Upper lobe of left lung (tissue), 6 donors: Measurements from ENCODE around the gene C1D. TPM values are rescaled to one million over a fixed set of nuclear protein-coding genes. Genes with fewer than 3 reads are reported as not detected.

Experiments
- ATAC-seq, 2 donors: fragments of 200-7000 bp; cut with Tn5 transposase; one replicate each; pipeline ENCODE4 v1.9.1; 2022; ENCODE audit warnings: mild to moderate bottlenecking in 2 of 2, moderate library complexity in 2 of 2; ENCODE audit not compliant: low FRiP score in 2 of 2
- DNase-seq, 2 donors: peaks; one replicate each; pipeline ENCODE4 v3.0.0-alpha.2; 2019 to 2020
- H3K27ac ChIP-seq, 4 donors: fragments of 200-600 bp; sonication (generic); one replicate each; pipeline ENCODE4 v1.5.1; 2016 to 2019
- H3K27me3 ChIP-seq, 4 donors: fragments of 200-600 bp; sonication (generic); one replicate each; pipeline ENCODE4 v1.5.1; 2017 to 2019
- H3K36me3 ChIP-seq, 4 donors: fragments of 200-600 bp; sonication (generic); one replicate each; pipeline ENCODE4 v1.5.1; 2016 to 2019
- H3K4me1 ChIP-seq, 4 donors: fragments of 200-600 bp; sonication (generic); one replicate each; pipeline ENCODE4 v1.5.1; 2018 to 2019
- H3K4me3 ChIP-seq, 4 donors: fragments of 200-600 bp; sonication (generic); one replicate each; pipeline ENCODE4 v1.5.1; 2017 to 2019; ENCODE audit warnings: mild to moderate bottlenecking in 2 of 4, moderate library complexity in 1 of 4
- H3K9me3 ChIP-seq, 4 donors: fragments of 200-600 bp; sonication (generic); one replicate each; pipeline ENCODE4 v1.5.1; 2018 to 2019
- EP300 ChIP-seq, 4 donors: sonication (generic); formaldehyde crosslinking; IDR thresholded peaks; one replicate each; pipeline ENCODE4 v1.5.1; 2017; ENCODE audit warnings: antibody characterized with exemption in 4 of 4, control low read depth in 2 of 4
- POLR2A ChIP-seq, 4 donors: fragments of 450-650 bp; IDR thresholded peaks; one replicate each; pipeline ENCODE4 v1.5.1; 2016 to 2017; ENCODE audit warnings: antibody characterized with exemption in 4 of 4, mild to moderate bottlenecking in 2 of 4
- POLR2AphosphoS5 ChIP-seq, 2 donors: sonication (generic); formaldehyde crosslinking; IDR thresholded peaks; one replicate each; pipeline ENCODE4 v1.5.1; 2017; ENCODE audit warnings: antibody characterized with exemption in 2 of 2
- WGBS, 2 donors: methylation state at CpG; one replicate each; pipeline ENCODE4 v1.1.5; 2017 to 2018; 5-methylcytosine and 5-hydroxymethylcytosine counted together
- total RNA-seq, 6 donors: library from RNA; depleted of rRNA in 4 of 6; stranded (reverse); fragments of >200 nt in 4 of 6; gene quantifications; one replicate each; pipeline versions ENCODE4 v1.1.0 to v1.2.1, GENCODE V29; 2016 to 2021
- TF ChIP-seq, protein P1 (sequence below), 6 experiments: fragments of 450-650 bp in 4 of 6; fragments of 200-600 bp in 2 of 6; sonication (generic) in 2 of 6; IDR thresholded peaks; one replicate each; pipeline ENCODE4 v1.5.1; 2016 to 2019; ENCODE audit warnings: antibody characterized with exemption in 6 of 6
- donor health status: DM: no; HTN: no; CAD: no; lungs with moderate emphysema.
- donor health status: DM: no; HTN: yes; CAD: no; lungs with severe emphysema.

The C1D gene
- total RNA-seq, 6 donors from 2014 or later: 3.3 to 59.5 (median 22.0) TPM

DNA sequence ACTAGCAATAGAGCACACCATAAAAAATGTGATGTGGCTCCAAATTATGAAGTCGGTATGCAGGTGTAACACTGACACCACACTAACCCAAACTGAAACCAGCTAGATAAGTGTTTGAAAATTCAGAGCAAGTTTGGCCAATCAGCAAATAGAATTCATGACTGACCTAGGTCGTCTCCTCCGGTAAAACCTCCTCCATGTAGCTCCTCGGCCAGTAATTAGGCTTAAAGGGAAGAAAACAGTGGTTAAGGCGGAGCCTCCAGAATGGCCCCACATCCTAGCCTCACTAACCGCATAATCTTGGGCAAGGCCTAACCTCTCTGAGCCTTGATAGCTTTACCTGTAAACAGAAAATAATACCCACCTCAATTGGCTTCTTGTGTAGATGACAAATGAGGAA is 30.1 kb downstream of the C1D start:
- DNase-seq (no peak), ATAC-seq (no peak)
- H3K4me1 ChIP-seq: peaks cover 0 to 3% (median 0%) of the 10 kb centered on the region in 4 donors
- no peak overlapping the region for H3K27ac ChIP-seq
- no peaks in the 10 kb centered on the region for H3K27me3 ChIP-seq
- no peaks in the 10 kb centered on the region for H3K36me3 ChIP-seq
- H3K4me3 ChIP-seq: no peak overlapping the region
- no peaks in the 10 kb centered on the region for H3K9me3 ChIP-seq
- TF ChIP-seq POLR2A (IDR thresholded peaks at IDR 0.05): no peak
- WGBS, 2 donors: 72 to 77% methylated on average over 6 of the region's 6 CpGs

DNA sequence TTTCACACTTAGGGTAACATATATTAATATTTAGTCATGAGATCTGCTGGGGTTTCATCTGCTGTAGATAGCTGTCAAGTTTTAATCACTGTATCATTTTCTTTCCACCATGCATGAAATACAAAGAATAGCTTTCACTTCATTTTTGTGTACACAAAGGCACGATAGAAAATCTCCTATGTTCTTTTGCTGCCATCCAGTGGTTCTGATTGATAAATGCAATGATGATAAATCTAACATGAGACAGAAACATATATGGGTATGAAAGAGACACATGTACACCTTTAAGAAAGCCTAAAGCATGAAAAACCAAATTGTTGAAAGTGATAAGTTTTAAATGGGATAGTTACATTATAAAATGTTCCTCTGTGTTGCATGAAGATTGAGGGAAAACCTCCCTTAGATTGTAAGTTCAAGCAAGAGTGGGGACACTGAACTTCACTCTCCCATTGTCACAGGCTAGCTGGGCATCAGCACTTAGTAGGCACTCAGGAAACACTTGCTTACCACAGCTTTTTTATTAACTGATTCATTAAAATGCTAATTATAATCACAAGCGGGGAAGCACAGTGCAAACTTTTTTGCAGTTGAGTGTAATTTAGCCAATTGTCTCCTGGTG is 31.2 kb downstream of the C1D start:
- no peaks in the 10 kb centered on the region for H3K9me3 ChIP-seq
- H3K36me3 ChIP-seq: no peaks in the 10 kb centered on the region
- H3K4me3 ChIP-seq: no peak overlapping the region
- no peaks in the 10 kb centered on the region for H3K27me3 ChIP-seq
- no peak overlapping the region for H3K27ac ChIP-seq
- DNase-seq: no peak
- WGBS, 2 donors: 40 to 48% methylated on average over 2 of the region's 2 CpGs
- TF ChIP-seq POLR2AphosphoS5 (IDR thresholded peaks at IDR 0.05) (no peak), EP300 (IDR thresholded peaks at IDR 0.05) (no peak), POLR2A (IDR thresholded peaks at IDR 0.05) (no peak)
- TF ChIP-seq, protein P1, sequence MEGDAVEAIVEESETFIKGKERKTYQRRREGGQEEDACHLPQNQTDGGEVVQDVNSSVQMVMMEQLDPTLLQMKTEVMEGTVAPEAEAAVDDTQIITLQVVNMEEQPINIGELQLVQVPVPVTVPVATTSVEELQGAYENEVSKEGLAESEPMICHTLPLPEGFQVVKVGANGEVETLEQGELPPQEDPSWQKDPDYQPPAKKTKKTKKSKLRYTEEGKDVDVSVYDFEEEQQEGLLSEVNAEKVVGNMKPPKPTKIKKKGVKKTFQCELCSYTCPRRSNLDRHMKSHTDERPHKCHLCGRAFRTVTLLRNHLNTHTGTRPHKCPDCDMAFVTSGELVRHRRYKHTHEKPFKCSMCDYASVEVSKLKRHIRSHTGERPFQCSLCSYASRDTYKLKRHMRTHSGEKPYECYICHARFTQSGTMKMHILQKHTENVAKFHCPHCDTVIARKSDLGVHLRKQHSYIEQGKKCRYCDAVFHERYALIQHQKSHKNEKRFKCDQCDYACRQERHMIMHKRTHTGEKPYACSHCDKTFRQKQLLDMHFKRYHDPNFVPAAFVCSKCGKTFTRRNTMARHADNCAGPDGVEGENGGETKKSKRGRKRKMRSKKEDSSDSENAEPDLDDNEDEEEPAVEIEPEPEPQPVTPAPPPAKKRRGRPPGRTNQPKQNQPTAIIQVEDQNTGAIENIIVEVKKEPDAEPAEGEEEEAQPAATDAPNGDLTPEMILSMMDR (IDR thresholded peaks at IDR 0.05): peak; percentile 23 to 70 (median 59)
- H3K4me1 ChIP-seq: peaks cover 0 to 3% (median 0%) of the 10 kb centered on the region in 4 donors
- ATAC-seq: peak in 1 of 2 donors; percentile 56

DNA sequence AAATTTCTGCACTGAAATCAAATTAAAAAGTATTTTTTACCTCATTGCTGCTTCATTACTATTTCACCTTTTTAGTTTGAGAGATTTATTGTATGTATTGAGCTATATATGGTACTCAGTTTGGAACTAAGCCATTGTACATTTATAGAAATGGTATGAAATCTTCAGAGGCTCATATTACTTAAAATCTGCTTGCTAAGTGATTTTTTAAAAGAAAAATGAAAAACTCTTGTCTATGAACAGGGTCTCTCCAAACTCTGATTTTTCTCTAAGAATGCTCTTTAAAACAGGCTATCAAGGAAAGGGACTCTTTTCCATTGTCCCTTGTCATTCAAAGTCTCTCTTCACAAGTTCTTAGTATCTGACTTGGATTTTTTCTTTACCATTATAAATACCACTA is 31.8 kb downstream of the C1D start:
- no peak for ATAC-seq
- H3K4me3 ChIP-seq: no peak overlapping the region
- no peak overlapping the region for H3K27ac ChIP-seq
- H3K36me3 ChIP-seq: no peaks in the 10 kb centered on the region
- TF ChIP-seq, protein P1 (IDR thresholded peaks at IDR 0.05): no peak
- no peak for TF ChIP-seq POLR2A (IDR thresholded peaks at IDR 0.05)
- peaks cover 0 to 3% (median 0%) of the 10 kb centered on the region in 4 donors for H3K4me1 ChIP-seq
- no peaks in the 10 kb centered on the region for H3K27me3 ChIP-seq
- DNase-seq: no peak
- H3K9me3 ChIP-seq: no peaks in the 10 kb centered on the region

DNA sequence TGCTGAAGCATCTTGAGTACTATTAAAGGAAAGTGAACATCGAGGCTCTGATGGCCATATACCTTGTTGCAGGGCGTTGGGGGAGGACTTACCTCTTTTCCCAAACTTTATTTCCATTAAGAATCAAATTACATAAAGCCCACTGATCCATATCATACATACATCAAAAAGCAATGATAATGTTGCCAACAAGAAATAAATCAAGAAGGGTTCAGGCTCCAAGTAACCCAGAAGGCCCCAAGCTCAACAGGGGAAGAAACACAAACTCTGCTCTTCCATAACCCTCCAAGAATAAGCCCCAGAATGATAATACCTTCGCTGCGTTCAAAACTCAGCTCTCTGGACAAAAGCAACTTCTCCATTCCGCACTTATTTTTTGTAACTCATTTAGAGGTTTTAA is 32.3 kb downstream of the C1D start:
- H3K4me3 ChIP-seq: no peak overlapping the region
- no peak for DNase-seq
- H3K27ac ChIP-seq: no peak overlapping the region
- peaks cover 0 to 3% (median 0%) of the 10 kb centered on the region in 4 donors for H3K4me1 ChIP-seq
- H3K36me3 ChIP-seq: no peaks in the 10 kb centered on the region
- no peak for TF ChIP-seq POLR2A (IDR thresholded peaks at IDR 0.05)
- H3K27me3 ChIP-seq: no peaks in the 10 kb centered on the region
- H3K9me3 ChIP-seq: no peaks in the 10 kb centered on the region
- ATAC-seq: no peak
- 89 to 91% methylated on average over 5 of the region's 5 CpGs for WGBS, 2 donors

DNA sequence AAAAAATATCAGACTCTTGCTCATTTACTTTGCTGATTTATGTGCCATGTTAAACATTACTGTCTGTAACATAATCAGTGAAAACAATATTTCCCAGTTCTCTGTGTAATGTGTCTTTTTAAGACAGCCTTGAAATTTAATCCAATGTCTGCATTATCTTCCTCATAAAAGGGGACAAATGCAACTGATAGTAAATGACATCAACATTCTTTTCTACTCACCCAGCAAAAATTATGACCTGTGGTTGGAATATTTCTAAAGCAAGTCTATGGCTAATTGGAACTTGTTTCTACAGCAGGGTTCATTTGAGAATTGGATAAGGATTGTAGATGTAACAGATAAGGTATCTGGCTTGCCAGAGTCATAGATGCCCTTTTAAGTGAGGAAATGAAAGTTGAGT is 34.8 kb downstream of the C1D start:
- Histone ChIP-seq H3K27ac (no peak overlapping the region), H3K4me3 (no peak overlapping the region), H3K9me3 (no peaks in the 10 kb centered on the region), H3K36me3 (no peaks in the 10 kb centered on the region), H3K4me1 (peaks cover 0 to 3% (median 0%) of the 10 kb centered on the region in 4 donors), H3K27me3 (no peaks in the 10 kb centered on the region)
- no peak for ATAC-seq
- TF ChIP-seq POLR2AphosphoS5 (IDR thresholded peaks at IDR 0.05) (no peak), EP300 (IDR thresholded peaks at IDR 0.05) (no peak), POLR2A (IDR thresholded peaks at IDR 0.05) (no peak)
- TF ChIP-seq, protein P1 (IDR thresholded peaks at IDR 0.05): no peak
- no peak for DNase-seq

DNA sequence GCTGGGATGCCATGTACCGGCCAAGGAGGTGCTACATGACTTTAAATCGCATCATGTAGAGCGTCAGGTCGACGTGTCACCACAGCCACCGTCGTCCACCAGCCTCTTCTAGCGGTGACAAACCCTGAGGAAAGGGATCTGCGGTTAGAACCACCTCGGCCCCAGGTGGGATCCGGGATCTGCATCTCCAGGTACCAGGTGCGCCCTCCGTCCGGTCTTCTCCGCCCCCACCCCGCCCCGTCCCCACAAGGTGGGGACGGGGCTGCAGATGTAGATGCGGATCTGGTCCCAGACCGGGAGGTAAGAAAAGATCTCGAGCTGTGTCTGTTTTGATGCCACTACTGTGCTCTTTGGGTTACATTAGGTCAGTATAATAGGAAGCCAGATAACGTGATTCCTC is 38.4 kb downstream of the C1D start:
- DNase-seq (peak in 1 of 2 donors; percentile 38), ATAC-seq (no peak)
- H3K9me3 ChIP-seq: no peaks in the 10 kb centered on the region
- H3K27ac ChIP-seq: no peak overlapping the region
- WGBS, 2 donors: 91 to 92% methylated on average over 20 to 22 of the region's 22 CpGs
- no peak overlapping the region for H3K4me3 ChIP-seq
- no peaks in the 10 kb centered on the region for H3K4me1 ChIP-seq
- no peak for TF ChIP-seq EP300 (IDR thresholded peaks at IDR 0.05)
- TF ChIP-seq, protein P1 (IDR thresholded peaks at IDR 0.05): no peak
- no peak for TF ChIP-seq POLR2A (IDR thresholded peaks at IDR 0.05)
- TF ChIP-seq POLR2AphosphoS5 (IDR thresholded peaks at IDR 0.05): no peak
- H3K36me3 ChIP-seq: no peaks in the 10 kb centered on the region
- H3K27me3 ChIP-seq: no peaks in the 10 kb centered on the region
